ENCODE data around the gene SLC22A23. TPM values are rescaled to one million over a fixed set of nuclear protein-coding genes. Genes with fewer than 3 reads are reported as not detected.

SLC22A23 gene
- total and polyA plus RNA-seq, 8 donors = 5.9 to 241 (median 18.9) TPM

DNA sequence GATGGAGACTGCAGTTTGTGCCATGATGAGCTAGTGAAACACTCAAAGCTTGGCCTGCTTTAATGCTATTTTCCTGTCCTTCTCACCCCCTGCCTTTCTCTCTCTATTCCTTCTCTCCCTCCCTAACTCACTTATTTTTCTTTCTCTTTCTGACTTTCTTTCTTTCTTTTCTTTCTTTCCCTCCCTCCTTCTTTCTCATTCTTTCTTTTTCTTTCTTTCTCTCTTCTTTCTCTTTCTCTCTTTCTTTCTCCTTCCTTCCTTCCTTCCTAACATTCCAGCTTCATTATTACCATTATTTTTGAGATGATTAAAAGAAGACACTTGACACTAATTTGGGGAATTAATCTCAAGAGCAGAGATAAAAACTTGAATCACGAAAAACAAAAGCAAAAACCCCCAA lies 39.5 kb upstream of the SLC22A23 start:
- Histone ChIP-seq H3K4me1 (peaks cover 0 to 3% (median 0%) of the 10 kb centered on the region in 4 donors), H3K27me3 (peaks cover 0 to 1% (median 0%) of the 10 kb centered on the region in 3 donors), H3K4me3 (no peak overlapping the region), H3K9me3 (peaks cover 0 to 4% (median 0%) of the 10 kb centered on the region in 4 donors), H3K36me3 (no peaks in the 10 kb centered on the region), H3K27ac (no peak overlapping the region)
- intact Hi-C loops (cut with DNase I; ENCODE audit: low total_unique reads) = no loop called here
- 80 to 94% (median 88%) methylated on average over 1 of the region's 1 CpG for WGBS, 5 donors
- TF ChIP-seq POLR2AphosphoS5 (IDR thresholded peaks at IDR 0.05) = no peak
- no peak for TF ChIP-seq POLR2A (IDR thresholded peaks at IDR 0.05)
- TF ChIP-seq, protein P1, sequence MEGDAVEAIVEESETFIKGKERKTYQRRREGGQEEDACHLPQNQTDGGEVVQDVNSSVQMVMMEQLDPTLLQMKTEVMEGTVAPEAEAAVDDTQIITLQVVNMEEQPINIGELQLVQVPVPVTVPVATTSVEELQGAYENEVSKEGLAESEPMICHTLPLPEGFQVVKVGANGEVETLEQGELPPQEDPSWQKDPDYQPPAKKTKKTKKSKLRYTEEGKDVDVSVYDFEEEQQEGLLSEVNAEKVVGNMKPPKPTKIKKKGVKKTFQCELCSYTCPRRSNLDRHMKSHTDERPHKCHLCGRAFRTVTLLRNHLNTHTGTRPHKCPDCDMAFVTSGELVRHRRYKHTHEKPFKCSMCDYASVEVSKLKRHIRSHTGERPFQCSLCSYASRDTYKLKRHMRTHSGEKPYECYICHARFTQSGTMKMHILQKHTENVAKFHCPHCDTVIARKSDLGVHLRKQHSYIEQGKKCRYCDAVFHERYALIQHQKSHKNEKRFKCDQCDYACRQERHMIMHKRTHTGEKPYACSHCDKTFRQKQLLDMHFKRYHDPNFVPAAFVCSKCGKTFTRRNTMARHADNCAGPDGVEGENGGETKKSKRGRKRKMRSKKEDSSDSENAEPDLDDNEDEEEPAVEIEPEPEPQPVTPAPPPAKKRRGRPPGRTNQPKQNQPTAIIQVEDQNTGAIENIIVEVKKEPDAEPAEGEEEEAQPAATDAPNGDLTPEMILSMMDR (IDR thresholded peaks at IDR 0.05) = no peak
- no peak for TF ChIP-seq EP300 (IDR thresholded peaks at IDR 0.05)
- DNase-seq = no peak

- Histone ChIP-seq H3K9me3 (peaks cover 0 to 4% (median 0%) of the 10 kb centered on the region in 4 donors), H3K27me3 (peaks cover 0 to 5% (median 0%) of the 10 kb centered on the region in 3 donors), H3K36me3 (no peaks in the 10 kb centered on the region), H3K27ac (no peak overlapping the region), H3K4me1 (no peaks in the 10 kb centered on the region), H3K4me3 (no peak overlapping the region)
- intact Hi-C loops (cut with DNase I; ENCODE audit: low total_unique reads) = no loop called here
- TF ChIP-seq, protein P1 (IDR thresholded peaks at IDR 0.05) = no peak
- TF ChIP-seq POLR2A (IDR thresholded peaks at IDR 0.05) (no peak), EP300 (IDR thresholded peaks at IDR 0.05) (no peak), POLR2AphosphoS5 (IDR thresholded peaks at IDR 0.05) (no peak)
- WGBS, 5 donors = 72 to 80% (median 75%) methylated on average over 7 of the region's 7 CpGs
- DNase-seq = no peak
Observed at GRCh38 chr6:3494391-3495100, 37.7 kb upstream of the SLC22A23 start.

DNA sequence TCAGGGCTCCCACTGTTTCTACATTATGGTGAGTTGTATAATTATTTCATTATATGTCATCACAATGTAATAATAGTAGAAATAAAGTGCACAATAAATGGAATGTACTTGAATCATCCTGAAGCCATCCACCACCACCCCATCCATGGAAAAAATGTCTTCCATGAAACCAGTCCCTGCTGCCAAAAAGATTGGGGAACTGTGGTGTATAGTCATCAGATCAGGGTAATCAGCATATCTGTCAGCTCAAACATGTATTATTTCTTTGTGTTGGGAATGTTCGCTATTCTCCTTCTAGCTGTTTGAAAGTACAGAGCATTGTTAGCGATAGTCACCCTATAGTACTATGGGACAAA lies 33.8 kb upstream of the SLC22A23 start:
- Histone ChIP-seq H3K27ac (no peak overlapping the region), H3K36me3 (no peaks in the 10 kb centered on the region), H3K4me3 (no peak overlapping the region), H3K27me3 (peaks cover 0 to 29% (median 0%) of the 10 kb centered on the region in 3 donors), H3K4me1 (no peaks in the 10 kb centered on the region), H3K9me3 (peaks cover 0 to 4% (median 0%) of the 10 kb centered on the region in 4 donors)
- intact Hi-C loops (cut with DNase I; ENCODE audit: low total_unique reads) = no loop called here
- TF ChIP-seq POLR2A (IDR thresholded peaks at IDR 0.05) (no peak), EP300 (IDR thresholded peaks at IDR 0.05) (no peak), POLR2AphosphoS5 (IDR thresholded peaks at IDR 0.05) (no peak)
- TF ChIP-seq, protein P1 (IDR thresholded peaks at IDR 0.05) = no peak
- no peak for DNase-seq
- 91 to 97% (median 96%) methylated on average over 2 of the region's 2 CpGs for WGBS, 5 donors

- WGBS, 5 donors = 80 to 87% (median 83%) methylated on average over 12 of the region's 12 CpGs
- H3K27ac ChIP-seq = no peak overlapping the region
- TF ChIP-seq POLR2AphosphoS5 (IDR thresholded peaks at IDR 0.05) (no peak), EP300 (IDR thresholded peaks at IDR 0.05) (no peak), POLR2A (IDR thresholded peaks at IDR 0.05) (no peak)
- TF ChIP-seq, protein P1 (IDR thresholded peaks at IDR 0.05) = no peak
- H3K9me3 ChIP-seq = peaks cover 0 to 1% (median 0%) of the 10 kb centered on the region in 4 donors
- no peak overlapping the region for H3K4me3 ChIP-seq
- H3K27me3 ChIP-seq = peaks cover 0 to 29% (median 0%) of the 10 kb centered on the region in 3 donors
- no peaks in the 10 kb centered on the region for H3K4me1 ChIP-seq
- intact Hi-C loops (cut with DNase I; ENCODE audit: low total_unique reads) = no loop called here
- no peaks in the 10 kb centered on the region for H3K36me3 ChIP-seq
- DNase-seq = no peak
Observed at GRCh38 chr6:3489961-3490624, 33.2 kb upstream of the SLC22A23 start.

All from stomach (tissue), 9 donors.